Ishikawa (cell line): Measurements from ENCODE around the gene INMT.

Experiments used
- CREB1 ChIP-seq: IDR thresholded peaks from 2 replicates; pipeline ENCODE4 v1.6.1; 2012; ENCODE audit warnings: low read depth
- EGR1 ChIP-seq: IDR thresholded peaks from 2 replicates; pipeline ENCODE4 v1.6.1; 2012
- EP300 ChIP-seq: IDR thresholded peaks from 2 replicates; pipeline ENCODE4 v1.6.1; 2012; ENCODE audit warnings: borderline replicate concordance
- FOXM1 ChIP-seq: IDR thresholded peaks from 2 replicates; pipeline ENCODE4 v1.6.1; 2012; ENCODE audit warnings: low read depth, borderline replicate concordance
- NFIC ChIP-seq: IDR thresholded peaks from 2 replicates; pipeline ENCODE4 v1.6.1; 2012
- TCF12 ChIP-seq: IDR thresholded peaks from 2 replicates; pipeline ENCODE4 v1.6.1; 2012; ENCODE audit warnings: low read depth
- TEAD4 ChIP-seq: IDR thresholded peaks from 2 replicates; pipeline ENCODE4 v1.6.1; 2012
- ZBTB7A ChIP-seq: IDR thresholded peaks from 2 replicates; pipeline ENCODE4 v1.6.1; 2012; ENCODE audit warnings: low read depth
- TF ChIP-seq, protein P1 (sequence below): IDR thresholded peaks from 2 replicates; pipeline ENCODE4 v1.6.1; 2012; ENCODE audit warnings: low read depth, mild to moderate bottlenecking
- TF ChIP-seq, protein P2 (sequence below): IDR thresholded peaks from 2 replicates; pipeline ENCODE4 v1.6.1; 2012

DNA sequence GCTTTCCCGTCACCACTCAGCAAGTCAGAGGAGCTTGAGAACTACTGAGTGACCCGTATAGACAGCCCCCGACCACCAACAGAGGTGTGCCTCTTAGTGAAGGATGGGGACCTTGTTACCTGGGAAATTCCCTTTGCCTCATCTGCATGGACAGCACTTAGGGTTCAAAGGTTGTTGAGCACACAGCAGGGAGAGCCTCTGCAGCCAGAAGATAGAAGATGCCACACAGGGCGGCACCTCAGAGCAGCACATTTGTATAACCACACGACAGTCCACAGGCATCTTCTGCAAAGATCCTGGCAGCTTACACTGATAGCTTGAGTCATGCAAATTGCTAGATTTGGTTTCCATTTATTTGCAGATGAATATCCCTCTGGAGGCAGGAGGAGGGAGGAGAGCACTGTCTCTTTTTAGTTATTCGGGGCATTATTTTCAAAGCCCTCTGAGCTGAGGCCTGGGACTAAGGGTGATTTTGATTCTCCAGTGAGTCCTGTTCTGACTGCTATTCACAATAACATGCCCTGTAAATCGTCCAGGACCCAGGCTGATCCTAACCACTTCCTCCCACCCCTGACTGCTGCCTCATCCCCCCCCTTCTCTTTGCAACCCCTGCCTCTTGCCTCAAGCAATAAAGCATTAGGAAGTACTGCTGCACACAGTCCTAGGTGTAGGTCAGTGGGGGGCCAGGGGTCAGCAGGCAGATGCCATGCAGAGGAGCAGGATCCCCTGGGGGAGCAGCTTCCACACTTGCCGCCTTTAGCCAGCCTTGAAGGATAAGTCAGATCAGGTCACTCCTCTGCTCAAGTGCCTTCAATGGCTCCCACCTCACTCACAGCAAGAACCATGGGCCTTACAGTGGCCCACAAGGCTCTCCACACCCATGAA is 24.6 kb upstream of the INMT start:
- no peak for TF ChIP-seq CREB1
- TF ChIP-seq FOXM1 = no peak
- no peak for TF ChIP-seq EGR1
- TF ChIP-seq ZBTB7A = no peak
- TF ChIP-seq EP300 = no peak
- no peak for TF ChIP-seq TCF12
- TF ChIP-seq, protein P1, sequence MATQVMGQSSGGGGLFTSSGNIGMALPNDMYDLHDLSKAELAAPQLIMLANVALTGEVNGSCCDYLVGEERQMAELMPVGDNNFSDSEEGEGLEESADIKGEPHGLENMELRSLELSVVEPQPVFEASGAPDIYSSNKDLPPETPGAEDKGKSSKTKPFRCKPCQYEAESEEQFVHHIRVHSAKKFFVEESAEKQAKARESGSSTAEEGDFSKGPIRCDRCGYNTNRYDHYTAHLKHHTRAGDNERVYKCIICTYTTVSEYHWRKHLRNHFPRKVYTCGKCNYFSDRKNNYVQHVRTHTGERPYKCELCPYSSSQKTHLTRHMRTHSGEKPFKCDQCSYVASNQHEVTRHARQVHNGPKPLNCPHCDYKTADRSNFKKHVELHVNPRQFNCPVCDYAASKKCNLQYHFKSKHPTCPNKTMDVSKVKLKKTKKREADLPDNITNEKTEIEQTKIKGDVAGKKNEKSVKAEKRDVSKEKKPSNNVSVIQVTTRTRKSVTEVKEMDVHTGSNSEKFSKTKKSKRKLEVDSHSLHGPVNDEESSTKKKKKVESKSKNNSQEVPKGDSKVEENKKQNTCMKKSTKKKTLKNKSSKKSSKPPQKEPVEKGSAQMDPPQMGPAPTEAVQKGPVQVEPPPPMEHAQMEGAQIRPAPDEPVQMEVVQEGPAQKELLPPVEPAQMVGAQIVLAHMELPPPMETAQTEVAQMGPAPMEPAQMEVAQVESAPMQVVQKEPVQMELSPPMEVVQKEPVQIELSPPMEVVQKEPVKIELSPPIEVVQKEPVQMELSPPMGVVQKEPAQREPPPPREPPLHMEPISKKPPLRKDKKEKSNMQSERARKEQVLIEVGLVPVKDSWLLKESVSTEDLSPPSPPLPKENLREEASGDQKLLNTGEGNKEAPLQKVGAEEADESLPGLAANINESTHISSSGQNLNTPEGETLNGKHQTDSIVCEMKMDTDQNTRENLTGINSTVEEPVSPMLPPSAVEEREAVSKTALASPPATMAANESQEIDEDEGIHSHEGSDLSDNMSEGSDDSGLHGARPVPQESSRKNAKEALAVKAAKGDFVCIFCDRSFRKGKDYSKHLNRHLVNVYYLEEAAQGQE = no peak
- no peak for TF ChIP-seq TEAD4
- no peak for TF ChIP-seq NFIC
- TF ChIP-seq, protein P2, sequence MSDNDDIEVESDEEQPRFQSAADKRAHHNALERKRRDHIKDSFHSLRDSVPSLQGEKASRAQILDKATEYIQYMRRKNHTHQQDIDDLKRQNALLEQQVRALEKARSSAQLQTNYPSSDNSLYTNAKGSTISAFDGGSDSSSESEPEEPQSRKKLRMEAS = no peak
